WTC11 (cell line): ENCODE data around the gene COL5A1.

Source experiments
- AFF4 ChIP-seq: sonication (generic); formaldehyde crosslinking; IDR thresholded peaks from 2 replicates; pipeline ENCODE4 v1.8.1; 2023; ENCODE audit warnings: mild to moderate bottlenecking, missing genetic modification reagents, borderline replicate concordance
- ATF3 ChIP-seq: sonication (generic); formaldehyde crosslinking; conservative IDR thresholded peaks from 2 replicates; pipeline ENCODE4 v1.8.1; 2022; ENCODE audit warnings: mild to moderate bottlenecking, missing genetic modification reagents
- CREB1 ChIP-seq: sonication (generic); formaldehyde crosslinking; IDR thresholded peaks from 2 replicates; pipeline ENCODE4 v1.8.0; 2023; ENCODE audit warnings: mild to moderate bottlenecking, missing genetic modification reagents
- CTCF ChIP-seq: fragments of 200-600 bp; IDR thresholded peaks from 2 replicates; pipeline ENCODE4 v1.8.0; 2022; ENCODE audit warnings: antibody characterized with exemption
- IRF2 ChIP-seq: sonication (generic); formaldehyde crosslinking; IDR thresholded peaks from 2 replicates; pipeline ENCODE4 v1.8.0; 2022; ENCODE audit warnings: low read depth, missing genetic modification reagents, borderline replicate concordance
- JAZF1 ChIP-seq: fragments of 250-450 bp; sonication (Bioruptor Pico); IDR thresholded peaks from 2 replicates; pipeline ENCODE4 v1.9.0; 2021; ENCODE audit warnings: moderate library complexity, mild to moderate bottlenecking, inconsistent platforms
- JUN ChIP-seq: sonication (generic); formaldehyde crosslinking; IDR thresholded peaks from 2 replicates; pipeline ENCODE4 v1.8.0; 2023; ENCODE audit warnings: mild to moderate bottlenecking, missing genetic modification reagents
- NR2C2 ChIP-seq: sonication (generic); formaldehyde crosslinking; IDR thresholded peaks from 2 replicates; pipeline ENCODE4 v1.8.0; 2022; ENCODE audit warnings: mild to moderate bottlenecking, missing genetic modification reagents
- NR3C1 ChIP-seq: sonication (generic); formaldehyde crosslinking; conservative IDR thresholded peaks from 2 replicates; pipeline ENCODE4 v1.8.1; 2023; ENCODE audit warnings: low read depth, mild to moderate bottlenecking, missing genetic modification reagents
- ZNF121 ChIP-seq: sonication (generic); formaldehyde crosslinking; IDR thresholded peaks from 2 replicates; pipeline ENCODE4 v1.8.0; 2023; ENCODE audit warnings: missing genetic modification reagents
- ZNF138 ChIP-seq: sonication (generic); formaldehyde crosslinking; conservative IDR thresholded peaks from 2 replicates; pipeline ENCODE4 v1.8.1; 2022; ENCODE audit warnings: mild to moderate bottlenecking, moderate library complexity, missing genetic modification reagents

GRCh38 chr9:134888603-134889190 is 247.1 kb downstream of the COL5A1 start:
- TF ChIP-seq CTCF (no peak), JUN (CRISPR knock-in tag) (no peak), ATF3 (CRISPR knock-in tag) (no peak), NR3C1 (CRISPR knock-in tag) (no peak), AFF4 (CRISPR knock-in tag) (no peak), NR2C2 (no peak), ZNF121 (CRISPR knock-in tag) (no peak), CREB1 (CRISPR knock-in tag) (no peak), IRF2 (CRISPR knock-in tag) (no peak), JAZF1 (CRISPR knock-in tag) (no peak), ZNF138 (CRISPR knock-in tag) (no peak)
